SK-N-MC (cell line): ENCODE measurements around the gene IGF2BP1.

Experiments used
- EZH2 ChIP-seq: fragments of 200-600 bp; sonication (generic); IDR thresholded peaks from one replicate; pipeline ENCODE4 v1.6.1; 2017; ENCODE audit warnings: antibody characterized with exemption
- POLR2AphosphoS5 ChIP-seq: IDR thresholded peaks from 2 replicates; pipeline ENCODE4 v1.6.1; 2012; ENCODE audit warnings: mild to moderate bottlenecking, low read depth, low read length, borderline replicate concordance

DNA sequence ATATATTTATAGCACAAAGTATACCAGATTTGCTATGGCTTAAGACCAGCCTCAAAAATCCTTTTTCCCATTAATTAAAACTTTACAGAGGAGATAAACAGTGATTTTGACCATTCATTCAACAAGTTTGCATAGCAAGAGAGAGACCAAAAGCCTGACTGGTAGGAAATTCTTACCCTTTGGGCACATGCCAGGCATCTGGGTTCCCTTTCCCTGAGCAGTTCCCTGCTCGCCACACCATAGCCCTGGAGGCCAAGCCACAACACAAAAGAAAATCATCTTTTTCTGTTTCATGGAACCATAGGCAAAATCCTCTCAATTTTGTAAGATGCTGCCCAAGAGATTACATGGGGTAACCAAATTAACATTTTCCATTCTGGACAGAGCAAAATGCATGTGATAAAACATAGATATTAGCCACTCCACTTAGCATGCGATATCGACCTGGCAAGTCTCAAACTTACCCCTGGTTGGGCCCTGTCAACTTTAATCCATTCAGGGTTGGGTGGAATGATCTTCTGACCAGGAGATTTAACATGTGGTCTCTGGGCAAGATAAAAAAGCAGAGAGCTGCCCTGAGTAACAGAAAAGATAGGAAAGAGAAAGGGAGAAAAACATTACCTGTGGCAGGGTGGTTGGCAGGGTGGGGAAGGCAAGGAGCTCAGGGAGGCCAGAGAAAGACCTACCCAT lies 77.8 kb downstream of the IGF2BP1 start:
- TF ChIP-seq POLR2AphosphoS5 (no peak), EZH2 (no peak)
